OCI-LY1 (cell line): Measurements from ENCODE around the gene INTS6L.

Experiments used
- H2AFZ ChIP-seq: fragments of 200-600 bp; sonication (generic), shearing (Covaris generic); 2 replicates; pipeline ENCODE4 v1.6.0; 2014; ENCODE audit warnings: antibody characterized with exemption, mild to moderate bottlenecking, low read length
- H3F3A ChIP-seq: fragments of 200-600 bp; sonication (generic), shearing (Covaris generic); 2 replicates; pipeline ENCODE4 v1.6.0; 2014; ENCODE audit warnings: mild to moderate bottlenecking, antibody characterized with exemption, low read length, moderate library complexity; ENCODE audit not compliant: insufficient read depth
- H3K27ac ChIP-seq: fragments of 200-600 bp; sonication (generic); 2 replicates; pipeline ENCODE4 v1.5.1; 2014; ENCODE audit warnings: low read length, mixed run types, mild to moderate bottlenecking, low read depth; ENCODE audit not compliant: poor library complexity, severe bottlenecking
- H3K27me3 ChIP-seq: fragments of 200-600 bp; sonication (generic); 2 replicates; pipeline ENCODE4 v1.6.0; 2014; ENCODE audit warnings: antibody characterized with exemption, mild to moderate bottlenecking, low read length, moderate library complexity; ENCODE audit not compliant: insufficient read depth
- H3K36me3 ChIP-seq: fragments of 200-600 bp; sonication (generic); 2 replicates; pipeline ENCODE4 v1.6.1; 2014; ENCODE audit warnings: mild to moderate bottlenecking, antibody characterized with exemption, low read length, moderate library complexity, mixed read lengths; ENCODE audit not compliant: insufficient read depth
- H3K4me1 ChIP-seq: fragments of 200-600 bp; sonication (generic); 2 replicates; pipeline ENCODE4 v1.5.1; 2014; ENCODE audit warnings: mild to moderate bottlenecking, low read length, moderate library complexity; ENCODE audit not compliant: insufficient read depth, severe bottlenecking
- H3K4me2 ChIP-seq: fragments of 200-600 bp; sonication (generic), shearing (Covaris generic); 2 replicates; pipeline ENCODE4 v1.6.1; 2014; ENCODE audit warnings: low read length
- H3K4me3 ChIP-seq: fragments of 200-600 bp; sonication (generic); 2 replicates; pipeline ENCODE4 v1.5.1; 2014; ENCODE audit warnings: low read length, low read depth, mild to moderate bottlenecking, mixed read lengths; ENCODE audit not compliant: poor library complexity, severe bottlenecking
- H3K79me2 ChIP-seq: fragments of 200-600 bp; shearing (Covaris generic); 2 replicates; pipeline ENCODE4 v1.6.1; 2016; ENCODE audit warnings: mixed run types, low read length, mixed read lengths; ENCODE audit not compliant: insufficient read depth
- H3K9ac ChIP-seq: fragments of 200-600 bp; sonication (generic), shearing (Covaris generic); 2 replicates; pipeline ENCODE4 v1.6.1; 2014; ENCODE audit warnings: mild to moderate bottlenecking, low read length, mixed read lengths
- H3K9me2 ChIP-seq: fragments of 200-600 bp; sonication (generic), shearing (Covaris generic); 2 replicates; pipeline ENCODE4 v1.6.1; 2014; ENCODE audit warnings: low read depth, mild to moderate bottlenecking, low read length, mixed read lengths
- H3K9me3 ChIP-seq: fragments of 200-600 bp; shearing (Covaris generic); 2 replicates; pipeline ENCODE4 v1.6.1; 2014; ENCODE audit warnings: low read length, mixed read lengths
- H4K20me1 ChIP-seq: fragments of 200-600 bp; sonication (generic), shearing (Covaris generic); 2 replicates; pipeline ENCODE4 v1.6.0; 2016; ENCODE audit warnings: mild to moderate bottlenecking, low read length; ENCODE audit not compliant: insufficient read depth
- EZH2 ChIP-seq: fragments of 200-600 bp; sonication (generic), shearing (Covaris generic); IDR thresholded peaks from 2 replicates; pipeline ENCODE4 v1.8.0; 2017; ENCODE audit warnings: borderline replicate concordance, mixed run types, mild to moderate bottlenecking, antibody characterized with exemption, low read length, moderate library complexity, mixed read lengths
- TF ChIP-seq, protein P1 (sequence below): fragments of 200-600 bp; sonication (generic), shearing (Covaris generic); IDR thresholded peaks from 2 replicates; pipeline ENCODE4 v1.5.1; 2017; ENCODE audit warnings: mild to moderate bottlenecking, antibody characterized with exemption, low read length, moderate library complexity, mixed read lengths

Gene INTS6L

DNA sequence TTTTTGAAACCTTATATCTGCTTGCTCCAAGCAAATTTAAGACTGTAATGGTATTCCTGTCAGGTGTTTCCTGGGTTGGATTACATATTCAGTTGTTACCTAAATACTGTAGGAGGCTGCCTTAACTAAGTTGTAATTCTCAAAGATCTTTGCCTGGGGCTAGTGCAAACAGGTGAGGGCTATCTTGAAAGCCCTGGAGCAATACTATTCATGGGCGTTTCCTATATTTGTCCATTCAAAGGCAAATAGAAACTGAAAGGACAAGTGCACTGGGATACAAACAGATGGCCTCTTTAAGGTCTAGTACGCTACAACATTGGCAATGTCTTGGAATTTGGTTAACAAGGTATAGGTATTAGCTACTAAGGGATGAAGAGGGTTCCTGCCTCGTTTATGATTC lies 108.9 kb downstream of the INTS6L start:
- no peaks in the 10 kb centered on the region for H3K9me2 ChIP-seq
- H3K9ac ChIP-seq = no peak overlapping the region
- H4K20me1 ChIP-seq = no peaks in the 10 kb centered on the region
- no peak overlapping the region for H3K4me3 ChIP-seq
- no peak overlapping the region for H3K4me2 ChIP-seq
- H3K79me2 ChIP-seq = no peaks in the 10 kb centered on the region
- no peaks in the 10 kb centered on the region for H3K4me1 ChIP-seq
- TF ChIP-seq EZH2 = no peak
- TF ChIP-seq, protein P1, sequence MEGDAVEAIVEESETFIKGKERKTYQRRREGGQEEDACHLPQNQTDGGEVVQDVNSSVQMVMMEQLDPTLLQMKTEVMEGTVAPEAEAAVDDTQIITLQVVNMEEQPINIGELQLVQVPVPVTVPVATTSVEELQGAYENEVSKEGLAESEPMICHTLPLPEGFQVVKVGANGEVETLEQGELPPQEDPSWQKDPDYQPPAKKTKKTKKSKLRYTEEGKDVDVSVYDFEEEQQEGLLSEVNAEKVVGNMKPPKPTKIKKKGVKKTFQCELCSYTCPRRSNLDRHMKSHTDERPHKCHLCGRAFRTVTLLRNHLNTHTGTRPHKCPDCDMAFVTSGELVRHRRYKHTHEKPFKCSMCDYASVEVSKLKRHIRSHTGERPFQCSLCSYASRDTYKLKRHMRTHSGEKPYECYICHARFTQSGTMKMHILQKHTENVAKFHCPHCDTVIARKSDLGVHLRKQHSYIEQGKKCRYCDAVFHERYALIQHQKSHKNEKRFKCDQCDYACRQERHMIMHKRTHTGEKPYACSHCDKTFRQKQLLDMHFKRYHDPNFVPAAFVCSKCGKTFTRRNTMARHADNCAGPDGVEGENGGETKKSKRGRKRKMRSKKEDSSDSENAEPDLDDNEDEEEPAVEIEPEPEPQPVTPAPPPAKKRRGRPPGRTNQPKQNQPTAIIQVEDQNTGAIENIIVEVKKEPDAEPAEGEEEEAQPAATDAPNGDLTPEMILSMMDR = no peak
- H3K27me3 ChIP-seq = no peaks in the 10 kb centered on the region
- H3K9me3 ChIP-seq = no peaks in the 10 kb centered on the region
- H3F3A ChIP-seq = no peaks in the 10 kb centered on the region
- H3K27ac ChIP-seq = no peak overlapping the region
- no peak overlapping the region for H2AFZ ChIP-seq
- no peaks in the 10 kb centered on the region for H3K36me3 ChIP-seq
